ENCODE results near the gene RPA3. TPM values are rescaled to one million over a fixed set of nuclear protein-coding genes. Genes with fewer than 3 reads are reported as not detected.
"Not testable (repeated sequence)": the region's sequence is repeated elsewhere in the genome, so short reads cannot be mapped to it uniquely, and the experiment has no call there.

The RPA3 gene
- polyA plus RNA-seq, 1 experiment = 22.9 TPM

GRCh38 chr7:7682861-7683260 is 35.5 kb downstream of the RPA3 start:
- POLR2A ChIA-PET = no interaction called here

GRCh38 chr7:7681936-7682329 is 36.5 kb downstream of the RPA3 start:
- CTCF ChIA-PET = interaction anchor here (0.6 to 3.0 kb wide), 50 partner anchors 10 to 614 kb away, joined by 3 to 80 read pairs (median 8); partner anchors contain the start of genes GLCCI1 and RPA3
- H3K27me3 ChIP-seq (ENCODE audit: control insufficient read depth, insufficient read depth, low read length) = no peaks in the 10 kb centered on the region
- TF ChIP-seq CTCF (IDR thresholded peaks at IDR 0.05; ENCODE audit: low read depth, low read length) = no peak
- no peak overlapping the region for H3K27ac ChIP-seq (ENCODE audit: low read depth, low read length)
- no peak overlapping the region for H3K4me3 ChIP-seq (ENCODE audit: low read depth, low read length)
- no peak for DNase-seq (ENCODE audit: low read depth, low spot score)
- POLR2A ChIA-PET = interaction anchor here (0.9 kb wide), 1 partner anchor 287 kb away, joined by 3 read pairs; the partner anchor contains the start of gene GLCCI1
- H3K9me3 ChIP-seq (ENCODE audit: control insufficient read depth, insufficient read depth, low read length) = no peaks in the 10 kb centered on the region; the same call in 1 of the 2 replicates

More at GRCh38 chr7:7682861-7683260, 35.5 kb downstream of the RPA3 start:
- Histone ChIP-seq H3K27me3 (ENCODE audit: control insufficient read depth, insufficient read depth, low read length) (no peaks in the 10 kb centered on the region), H3K27ac (ENCODE audit: low read depth, low read length) (no peak overlapping the region), H3K9me3 (ENCODE audit: control insufficient read depth, insufficient read depth, low read length) (no peaks in the 10 kb centered on the region; the same call in 1 of the 2 replicates), H3K4me3 (ENCODE audit: low read depth, low read length) (no peak overlapping the region)
- CTCF ChIA-PET = interaction anchor here (0.7 to 2.6 kb wide), 6 partner anchors 9 to 284 kb away, joined by 3 to 63 read pairs (median 6); partner anchors contain the start of gene RPA3
- no peak for TF ChIP-seq CTCF (IDR thresholded peaks at IDR 0.05; ENCODE audit: low read depth, low read length)
- no peak for DNase-seq (ENCODE audit: low read depth, low spot score)

- Histone ChIP-seq H3K4me3 (ENCODE audit: low read depth, low read length) (no peak overlapping the region), H3K27ac (ENCODE audit: low read depth, low read length) (no peak overlapping the region), H3K27me3 (ENCODE audit: control insufficient read depth, insufficient read depth, low read length) (no peaks in the 10 kb centered on the region), H3K9me3 (ENCODE audit: control insufficient read depth, insufficient read depth, low read length) (no peaks in the 10 kb centered on the region; the same call in 1 of the 2 replicates)
- CTCF ChIA-PET = interaction anchor here (0.6 to 3.0 kb wide), 69 partner anchors 10 to 615 kb away, joined by 3 to 80 read pairs (median 5); partner anchors contain the start of genes GLCCI1, RPA3 and UMAD1
- POLR2A ChIA-PET = interaction anchor here (0.9 kb wide), 1 partner anchor 287 kb away, joined by 3 read pairs; the partner anchor contains the start of gene GLCCI1
- peak; percentile 70 for TF ChIP-seq CTCF (IDR thresholded peaks at IDR 0.05; ENCODE audit: low read depth, low read length)
- no peak for DNase-seq (ENCODE audit: low read depth, low spot score)
These were observed 37.0 kb downstream of the RPA3 start for GRCh38 chr7:7681191-7681935.

- DNase-seq (ENCODE audit: low read depth, low spot score); H3K27ac ChIP-seq (ENCODE audit: low read depth, low read length); H3K27me3 ChIP-seq (ENCODE audit: control insufficient read depth, insufficient read depth, low read length); H3K4me3 ChIP-seq (ENCODE audit: low read depth, low read length); POLR2A ChIA-PET; H3K9me3 ChIP-seq (ENCODE audit: control insufficient read depth, insufficient read depth, low read length): not testable (repeated sequence)
- CTCF ChIA-PET = interaction anchor here (2.8 to 3.0 kb wide), 4 partner anchors 80 to 511 kb away, joined by 22 to 80 read pairs (median 26); no protein-coding TSS in a partner anchor
These were observed 38.8 kb downstream of the RPA3 start for GRCh38 chr7:7679640-7680039.

- ChIA-PET CTCF (no interaction called here), POLR2A (no interaction called here)
- no peak for TF ChIP-seq CTCF (IDR thresholded peaks at IDR 0.05; ENCODE audit: low read depth, low read length)
- Histone ChIP-seq H3K27me3 (ENCODE audit: control insufficient read depth, insufficient read depth, low read length) (no peaks in the 10 kb centered on the region), H3K4me3 (ENCODE audit: low read depth, low read length) (no peak overlapping the region), H3K9me3 (ENCODE audit: control insufficient read depth, insufficient read depth, low read length) (no peaks in the 10 kb centered on the region; the same call in 1 of the 2 replicates), H3K27ac (ENCODE audit: low read depth, low read length) (no peak overlapping the region)
- no peak for DNase-seq (ENCODE audit: low read depth, low spot score)
These were observed 42.7 kb downstream of the RPA3 start for GRCh38 chr7:7675686-7676085.
